IMR-90 (cell line): Measurements from ENCODE around the gene KCNK5. TPM values are rescaled to one million over a fixed set of nuclear protein-coding genes. Genes with fewer than 3 reads are reported as not detected.

Source experiments
- ATAC-seq: fragments of 200-7000 bp; cut with Tn5 transposase; 2 replicates; pipeline ENCODE4 v1.9.1; 2020; ENCODE audit warnings: low read depth, mild to moderate bottlenecking, moderate library complexity
- BruUV-seq: library from RNA; stranded (reverse); fragments of 400-500 nt; replicated peaks from 2 replicates; lab custom pipeline; 2021; lab: Mats Ljungman, UMichigan
- CTCF ChIA-PET: fragments of 300-600 bp; formaldehyde crosslinking; extraction: SDS; loops from one replicate; lab custom pipeline; 2021; ENCODE audit warnings: antibody characterized with exemption; lab: Yijun Ruan, JAX
- POLR2A ChIA-PET: fragments of 300-600 bp; sonication (Branson Sonifier 250); formaldehyde crosslinking; loops from one replicate; lab custom pipeline; 2022; ENCODE audit warnings: antibody characterized with exemption; ENCODE audit not compliant: unreplicated experiment; lab: Charles Lee
- DNase-seq: peaks from one replicate; pipeline ENCODE4 v3.0.0; 2013
- H2AFZ ChIP-seq: replicated peaks from 2 replicates; pipeline ENCODE3; 2013; ENCODE audit warnings: low read length, mild to moderate bottlenecking; ENCODE audit not compliant: poor library complexity
- H2AK5ac ChIP-seq: 2 replicates; pipeline ENCODE4 v1.6.1; 2013; ENCODE audit warnings: low read depth, low read length, inconsistent platforms
- H2AK9ac ChIP-seq: replicated peaks from 2 replicates; pipeline ENCODE3; 2013; ENCODE audit warnings: mild to moderate bottlenecking, low read depth, low read length, moderate library complexity; ENCODE audit not compliant: poor library complexity
- H2BK120ac ChIP-seq: 2 replicates; pipeline ENCODE4 v1.6.1; 2013; ENCODE audit warnings: low read depth, low read length, inconsistent platforms
- H2BK15ac ChIP-seq: 3 replicates; pipeline ENCODE4 v1.6.1; 2013; ENCODE audit warnings: low read depth, low read length, inconsistent platforms
- H2BK20ac ChIP-seq: 2 replicates; pipeline ENCODE4 v1.6.1; 2013; ENCODE audit warnings: low read depth, mild to moderate bottlenecking, inconsistent platforms, low read length, moderate library complexity
- H2BK5ac ChIP-seq: 2 replicates; pipeline ENCODE4 v1.6.1; 2013; ENCODE audit warnings: mild to moderate bottlenecking, low read depth, low read length, inconsistent platforms; ENCODE audit not compliant: poor library complexity, severe bottlenecking
- H3K14ac ChIP-seq: replicated peaks from 2 replicates; pipeline ENCODE4 v1.6.1; 2013; ENCODE audit warnings: low read depth, low read length, inconsistent platforms
- H3K18ac ChIP-seq: 2 replicates; pipeline ENCODE4 v1.6.1; 2013; ENCODE audit warnings: low read depth, low read length, control low read depth
- H3K23ac ChIP-seq: 2 replicates; pipeline ENCODE4 v1.6.1; 2013; ENCODE audit warnings: low read depth, low read length, inconsistent platforms
- H3K27ac ChIP-seq: 2 replicates; pipeline ENCODE4 v1.5.1; 2013; ENCODE audit warnings: mild to moderate bottlenecking, control low read depth, low read length; ENCODE audit not compliant: insufficient read depth
- H3K27me3 ChIP-seq: 2 replicates; pipeline ENCODE4 v1.6.1; 2013; ENCODE audit warnings: low read length; ENCODE audit not compliant: control insufficient read depth, insufficient read depth
- H3K36me3 ChIP-seq: 2 replicates; pipeline ENCODE4 v1.6.1; 2013; ENCODE audit warnings: low read length, mixed read lengths; ENCODE audit not compliant: control insufficient read depth, insufficient read depth
- H3K4ac ChIP-seq: 2 replicates; pipeline ENCODE4 v1.6.1; 2013; ENCODE audit warnings: low read depth, low read length, inconsistent platforms
- H3K4me1 ChIP-seq: 2 replicates; pipeline ENCODE4 v1.6.1; 2013; ENCODE audit warnings: low read length, mixed read lengths; ENCODE audit not compliant: control insufficient read depth, insufficient read depth
- H3K4me2 ChIP-seq: 2 replicates; pipeline ENCODE4 v1.6.1; 2013; ENCODE audit warnings: low read depth, mild to moderate bottlenecking, control low read depth, low read length, moderate library complexity
- H3K4me3 ChIP-seq: 2 replicates; pipeline ENCODE4 v1.5.1; 2013; ENCODE audit warnings: low read depth, mild to moderate bottlenecking, control low read depth, low read length, moderate library complexity; ENCODE audit not compliant: insufficient read depth
- H3K56ac ChIP-seq: 2 replicates; pipeline ENCODE4 v1.6.1; 2013; ENCODE audit warnings: low read length, inconsistent platforms; ENCODE audit not compliant: insufficient read depth; ENCODE audit errors: extremely low read depth
- H3K79me1 ChIP-seq, 2 experiments: 2 replicates each; pipeline ENCODE4 v1.6.1; 2013; ENCODE audit warnings: low read length in 2 of 2, inconsistent platforms in 1 of 2, low read depth in 1 of 2
- H3K9ac ChIP-seq: 2 replicates; pipeline ENCODE4 v1.6.1; 2013; ENCODE audit warnings: low read depth, low read length, control low read depth
- H3K9me1 ChIP-seq: 2 replicates; pipeline ENCODE4 v1.6.1; 2013; ENCODE audit warnings: low read length, inconsistent platforms; ENCODE audit not compliant: insufficient read depth
- H3K9me3 ChIP-seq: 2 replicates; pipeline ENCODE4 v1.6.1; 2013; ENCODE audit warnings: low read length; ENCODE audit not compliant: control insufficient read depth, insufficient read depth
- H4K20me1 ChIP-seq: 2 replicates; pipeline ENCODE4 v1.6.1; 2013; ENCODE audit warnings: low read length, inconsistent platforms; ENCODE audit not compliant: insufficient read depth
- H4K5ac ChIP-seq: 2 replicates; pipeline ENCODE4 v1.6.1; 2013; ENCODE audit warnings: mild to moderate bottlenecking, low read depth, low read length, control low read depth
- H4K8ac ChIP-seq, 2 experiments: 2 replicates each; pipeline ENCODE4 v1.6.1; 2013; ENCODE audit warnings: low read depth in 2 of 2, low read length in 2 of 2, control low read depth in 1 of 2, inconsistent platforms in 1 of 2
- H4K91ac ChIP-seq: 2 replicates; pipeline ENCODE4 v1.6.1; 2013; ENCODE audit warnings: low read depth, low read length, inconsistent platforms; ENCODE audit not compliant: insufficient read depth
- BHLHE40 ChIP-seq: fragments of 150-350 bp; IDR thresholded peaks from 2 replicates; pipeline ENCODE4 v1.6.1; 2016; ENCODE audit warnings: mild to moderate bottlenecking, low read depth, low read length
- MAFK ChIP-seq: IDR thresholded peaks from 2 replicates; pipeline ENCODE4 v1.6.1; 2012; ENCODE audit warnings: low read depth, low read length, improper control_type of control experiment
- WGBS, 2 experiments: methylation state at CpG; one replicate each; pipeline versions ENCODE4 v1.1.5 to v1.1.7; 2013; ENCODE audit warnings: missing lambda C conversion rate in 2 of 2; ENCODE audit not compliant: insufficient read length in 1 of 2; ENCODE audit errors: extremely low coverage in 2 of 2; 5-methylcytosine and 5-hydroxymethylcytosine counted together
- dilution Hi-C: fragments of 300-500 bp; cut with HindIII; formaldehyde crosslinking; loops from one replicate; pipeline ENCODE4 v1.14.3; 2018; ENCODE audit warnings: low sequenced_read_pairs; ENCODE audit not compliant: unreplicated experiment
- in situ Hi-C: fragments of 300-500 bp; cut with MboI; formaldehyde crosslinking; loops from 3 replicates; pipeline ENCODE4 v1.14.3; 2019; ENCODE audit warnings: low sequenced_read_pairs, inconsistent platforms, mixed read lengths
- intact Hi-C: fragments of 100-400 bp; cut with micrococcal nuclease; formaldehyde crosslinking; loops from 2 replicates; pipeline ENCODE4 v1.10.0; 2022
- polyA plus RNA-seq, 3 experiments: library from polyadenylated mRNA; depleted of rRNA; stranded (reverse); fragments of >200 nt; gene quantifications; 2 replicates each; pipeline ENCODE4 v1.2.3, GENCODE V29; 2012; ENCODE audit warnings: low replicate concordance in 1 of 3
- total RNA-seq: library from RNA; depleted of rRNA; stranded (reverse); fragments of >200 nt; gene quantifications from 2 replicates; pipeline ENCODE4 v1.2.3, GENCODE V29; 2012

The KCNK5 gene
- total and polyA plus RNA-seq, 2 of the 4 experiments (the other 2 are of a cell fraction), result not detected

- Histone ChIP-seq H3K4ac (no peak overlapping the region), H4K91ac (no peak overlapping the region), H4K5ac (no peak overlapping the region), H2BK15ac (no peak overlapping the region), H2AK9ac (no peak overlapping the region), H3K18ac (no peak overlapping the region), H3K9ac (no peak overlapping the region), H2BK5ac (no peak overlapping the region), H2AFZ (no peak overlapping the region), H3K56ac (no peak overlapping the region), H4K20me1 (no peaks in the 10 kb centered on the region), H3K9me1 (no peaks in the 10 kb centered on the region), H2BK20ac (no peak overlapping the region), H3K27ac (no peak overlapping the region), H3K23ac (no peak overlapping the region), H3K4me1 (no peaks in the 10 kb centered on the region), H3K36me3 (no peaks in the 10 kb centered on the region), H3K4me3 (no peak overlapping the region), H3K14ac (no peak overlapping the region), H3K79me1 (no peaks in the 10 kb centered on the region), H2AK5ac (no peak overlapping the region), H3K27me3 (no peaks in the 10 kb centered on the region), H4K8ac (no peak overlapping the region), H3K4me2 (no peak overlapping the region), H3K9me3 (no peaks in the 10 kb centered on the region), H2BK120ac (no peak overlapping the region)
- dilution Hi-C loops (no loop called here), in situ Hi-C loops (no loop called here), intact Hi-C loops (no loop called here)
- ChIA-PET CTCF (no interaction called here), POLR2A (no interaction called here)
- DNase-seq (no peak), ATAC-seq (no peak)
- no CpG with 5 or more reads among the region's 4 CpGs for WGBS, 2 experiments
- TF ChIP-seq MAFK (peak; percentile 79), BHLHE40 (no peak)
- BruUV-seq, result no TSS peak
Measured at GRCh38 chr6:39154705-39155104, 74.6 kb downstream of the KCNK5 start.
